22Rv1 (cell line): ENCODE data around the gene GALP.

Experiments used
- H3K27ac ChIP-seq: fragments of 450-650 bp; 2 replicates; pipeline ENCODE4 v1.5.1; 2017
- CTCF ChIP-seq: fragments of 450-650 bp; IDR thresholded peaks from 2 replicates; pipeline ENCODE4 v1.5.1; 2017; ENCODE audit warnings: mild to moderate bottlenecking
- ZFX ChIP-seq: fragments of 450-650 bp; IDR thresholded peaks from 2 replicates; pipeline ENCODE4 v1.6.1; 2017; ENCODE audit warnings: antibody characterized with exemption, borderline replicate concordance

The GALP gene

GRCh38 chr19:56136362-56136761, 39.4 kb upstream of the GALP start:
- TF ChIP-seq CTCF = no peak
- TF ChIP-seq ZFX = no peak
- H3K27ac ChIP-seq = no peak overlapping the region

- H3K27ac ChIP-seq = no peak overlapping the region
- TF ChIP-seq CTCF (no peak), ZFX (no peak)
Measured at GRCh38 chr19:56137405-56137804, 38.4 kb upstream of the GALP start.

GRCh38 chr19:56138069-56138468, 37.7 kb upstream of the GALP start:
- no peak overlapping the region for H3K27ac ChIP-seq
- TF ChIP-seq CTCF (no peak), ZFX (no peak)

GRCh38 chr19:56139847-56140582, 35.8 kb upstream of the GALP start:
- no peak for TF ChIP-seq CTCF
- H3K27ac ChIP-seq = peak overlapping the region; percentile 98

- H3K27ac ChIP-seq = peak within 1 kb of the TSS; percentile 98
- no peak for TF ChIP-seq ZFX
- no peak for TF ChIP-seq CTCF
Measured at GRCh38 chr19:56140583-56141416, 35.0 kb upstream of the GALP start, which contains the start of gene ZNF444. TSS of gene ZNF444 (plus strand) at chr19:56141287. CDS start at chr19:56146912, 5,625 bp downstream.

GRCh38 chr19:56141417-56141993, 34.3 kb upstream of the GALP start:
- H3K27ac ChIP-seq = peak overlapping the region; percentile 98
- no peak for TF ChIP-seq ZFX
- no peak for TF ChIP-seq CTCF
